Breast epithelium (tissue), 4 donors: ENCODE results near the gene CENPA. TPM values are rescaled to one million over a fixed set of nuclear protein-coding genes. Genes with fewer than 3 reads are reported as not detected.
"Not testable (repeated sequence)": the region's sequence is repeated elsewhere in the genome, so short reads cannot be mapped to it uniquely, and the experiment has no call there.

ENCODE experiments used
- DNase-seq, 2 donors: peaks; one replicate each; pipeline ENCODE4 v3.0.0-alpha.2; 2019; ENCODE audit warnings: low spot score in 2 of 2
- H3K27ac ChIP-seq, 2 donors: fragments of 200-600 bp; sonication (generic) in 1 of 2; one replicate each; pipeline ENCODE4 v1.5.1; 2016 to 2019; ENCODE audit warnings: mild to moderate bottlenecking in 1 of 2
- H3K27me3 ChIP-seq, 2 donors: fragments of 200-600 bp; sonication (generic) in 1 of 2; one replicate each; pipeline versions ENCODE4 v1.5.1 to v1.6.0; 2017 to 2019; ENCODE audit warnings: control low read depth in 1 of 2, mild to moderate bottlenecking in 1 of 2
- H3K36me3 ChIP-seq: fragments of 200-600 bp; one replicate; pipeline ENCODE4 v1.5.1; 2019
- H3K4me1 ChIP-seq, 2 donors: fragments of 200-600 bp; sonication (generic); one replicate each; pipeline ENCODE4 v1.5.1; 2016 to 2019; ENCODE audit warnings: control low read depth in 1 of 2
- H3K4me3 ChIP-seq, 3 donors: fragments of 200-600 bp; sonication (generic); 1 replicate in 2 of 3; 2 replicates in 1 of 3; pipeline ENCODE4 v1.5.1; 2016 to 2019; ENCODE audit warnings: mild to moderate bottlenecking in 3 of 3, moderate library complexity in 2 of 3
- H3K9me3 ChIP-seq, 2 donors: fragments of 200-600 bp; sonication (generic) in 1 of 2; one replicate each; pipeline ENCODE4 v1.5.1; 2016 to 2019; ENCODE audit warnings: control low read depth in 1 of 2
- CTCF ChIP-seq, 3 donors: fragments of 450-650 bp; IDR thresholded peaks; one replicate each; pipeline ENCODE4 v1.5.1; 2016 to 2017; ENCODE audit warnings: antibody characterized with exemption in 3 of 3, mild to moderate bottlenecking in 3 of 3, moderate library complexity in 3 of 3
- POLR2A ChIP-seq: fragments of 450-650 bp; IDR thresholded peaks from one replicate; pipeline ENCODE4 v1.6.1; 2016; ENCODE audit warnings: antibody characterized with exemption, mild to moderate bottlenecking, moderate library complexity
- POLR2AphosphoS5 ChIP-seq, 3 donors: sonication (generic); formaldehyde crosslinking; IDR thresholded peaks; one replicate each; pipeline ENCODE4 v1.6.1; 2017; ENCODE audit warnings: antibody characterized with exemption in 3 of 3
- intact Hi-C: fragments of 100-400 bp; cut with DNase I; formaldehyde crosslinking; loops from one replicate; pipeline ENCODE4 v1.15.1; 2023; ENCODE audit warnings: low total_unique reads
- total RNA-seq, 3 donors: library from RNA; depleted of rRNA; stranded (reverse); fragments of >200 nt; gene quantifications; one replicate each; pipeline ENCODE4 v1.1.0, GENCODE V29; 2016

CENPA gene
- total RNA-seq, 3 donors from 2014 or later, result 0.64 TPM; not detected in 2

- DNase-seq, result no peak
- H3K36me3 ChIP-seq, result no peaks in the 10 kb centered on the region
- H3K9me3 ChIP-seq, result no peaks in the 10 kb centered on the region
- H3K27me3 ChIP-seq, result no peaks in the 10 kb centered on the region
- H3K27ac ChIP-seq, result no peak overlapping the region
- TF ChIP-seq CTCF (IDR thresholded peaks at IDR 0.05), result no peak
- TF ChIP-seq POLR2A, result no peak
- no peak for TF ChIP-seq POLR2AphosphoS5 (IDR thresholded peaks at IDR 0.05)
- H3K4me3 ChIP-seq, result no peak overlapping the region
- H3K4me1 ChIP-seq, result no peaks in the 10 kb centered on the region
- intact Hi-C loops, result no loop called here
Measured at GRCh38 chr2:26792720-26793119, 6.9 kb downstream of the CENPA start.

GRCh38 chr2:26793518-26793917, 7.7 kb downstream of the CENPA start:
- Histone ChIP-seq H3K36me3 (no peaks in the 10 kb centered on the region), H3K27me3 (no peaks in the 10 kb centered on the region), H3K4me1 (no peaks in the 10 kb centered on the region), H3K27ac (no peak overlapping the region), H3K4me3 (no peak overlapping the region), H3K9me3 (no peaks in the 10 kb centered on the region)
- TF ChIP-seq POLR2AphosphoS5 (IDR thresholded peaks at IDR 0.05) (no peak), POLR2A (no peak), CTCF (IDR thresholded peaks at IDR 0.05) (no peak)
- no peak for DNase-seq
- intact Hi-C loops, result no loop called here

- H3K9me3 ChIP-seq, H3K4me3 ChIP-seq, H3K27me3 ChIP-seq, H3K4me1 ChIP-seq, intact Hi-C loops, DNase-seq, H3K27ac ChIP-seq, H3K36me3 ChIP-seq: not testable (repeated sequence)
Measured at GRCh38 chr2:26795135-26795534, 9.3 kb downstream of the CENPA start.

GRCh38 chr2:26801328-26801727, 15.5 kb downstream of the CENPA start:
- no peak overlapping the region for H3K27ac ChIP-seq
- no peaks in the 10 kb centered on the region for H3K36me3 ChIP-seq
- H3K4me3 ChIP-seq, result no peak overlapping the region
- H3K4me1 ChIP-seq, result no peaks in the 10 kb centered on the region
- DNase-seq, result no peak
- H3K27me3 ChIP-seq, result no peaks in the 10 kb centered on the region
- intact Hi-C loops, result no loop called here
- TF ChIP-seq CTCF (IDR thresholded peaks at IDR 0.05), result no peak
- no peak for TF ChIP-seq POLR2AphosphoS5 (IDR thresholded peaks at IDR 0.05)
- TF ChIP-seq POLR2A, result no peak
- H3K9me3 ChIP-seq, result no peaks in the 10 kb centered on the region

- no peak for DNase-seq
- no peak overlapping the region for H3K4me3 ChIP-seq
- intact Hi-C loops, result no loop called here
- H3K4me1 ChIP-seq, result no peaks in the 10 kb centered on the region
- no peaks in the 10 kb centered on the region for H3K9me3 ChIP-seq
- TF ChIP-seq POLR2A (no peak), CTCF (IDR thresholded peaks at IDR 0.05) (no peak), POLR2AphosphoS5 (IDR thresholded peaks at IDR 0.05) (no peak)
- H3K36me3 ChIP-seq, result no peaks in the 10 kb centered on the region
- H3K27me3 ChIP-seq, result no peaks in the 10 kb centered on the region
- no peak overlapping the region for H3K27ac ChIP-seq
Measured at GRCh38 chr2:26801796-26802195, 15.9 kb downstream of the CENPA start.

GRCh38 chr2:26805241-26805676, 19.4 kb downstream of the CENPA start:
- no peaks in the 10 kb centered on the region for H3K27me3 ChIP-seq
- TF ChIP-seq CTCF (IDR thresholded peaks at IDR 0.05) (no peak), POLR2AphosphoS5 (IDR thresholded peaks at IDR 0.05) (no peak), POLR2A (no peak)

More at GRCh38 chr2:26805241-26805676, 19.4 kb downstream of the CENPA start:
- no peak overlapping the region for H3K4me3 ChIP-seq
- no peak for DNase-seq
- intact Hi-C loops, result no loop called here
- H3K9me3 ChIP-seq, result no peaks in the 10 kb centered on the region
- no peak overlapping the region for H3K27ac ChIP-seq
- H3K36me3 ChIP-seq, result no peaks in the 10 kb centered on the region
- H3K4me1 ChIP-seq, result no peaks in the 10 kb centered on the region
